NCI-H748 (cell line): ENCODE data around the gene NBAS.
"Not testable (repeated sequence)": the region's sequence is repeated elsewhere in the genome, so short reads cannot be mapped to it uniquely, and the experiment has no call there.

Source experiments
- DNase-seq: peaks from one replicate; lab custom pipeline; 2025; ENCODE audit not compliant: unreplicated experiment; lab: John Stamatoyannopoulos, UW

The NBAS gene

DNA sequence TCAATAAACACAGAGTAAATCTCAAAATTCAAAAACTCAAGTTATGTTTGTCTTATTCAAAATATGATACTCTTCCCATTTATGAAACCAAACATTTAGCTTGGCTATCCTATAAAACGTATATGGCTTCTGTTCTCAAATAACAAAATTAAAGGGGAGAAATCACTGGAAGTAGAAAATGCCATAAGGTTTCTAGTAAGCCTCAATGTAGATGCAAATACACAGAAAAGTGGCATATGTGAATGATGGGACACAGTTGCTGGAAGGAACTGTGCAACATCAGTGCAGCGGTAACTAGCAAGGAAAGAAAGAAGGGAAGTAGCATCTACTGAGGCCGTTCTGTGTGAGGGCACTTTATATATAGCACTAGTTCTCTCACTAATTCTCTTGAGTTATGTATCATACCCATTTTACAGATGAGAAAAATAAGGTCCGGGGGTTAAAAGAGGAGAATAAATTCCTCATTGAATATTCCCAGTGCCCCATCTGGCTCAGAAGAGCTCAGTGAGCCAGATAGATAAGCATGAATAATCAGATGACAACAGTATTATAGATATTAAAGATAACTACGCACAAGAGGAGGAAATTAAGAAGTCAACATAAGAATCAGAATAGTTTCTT is 27.2 kb downstream of the NBAS start:
- no peak for DNase-seq

DNA sequence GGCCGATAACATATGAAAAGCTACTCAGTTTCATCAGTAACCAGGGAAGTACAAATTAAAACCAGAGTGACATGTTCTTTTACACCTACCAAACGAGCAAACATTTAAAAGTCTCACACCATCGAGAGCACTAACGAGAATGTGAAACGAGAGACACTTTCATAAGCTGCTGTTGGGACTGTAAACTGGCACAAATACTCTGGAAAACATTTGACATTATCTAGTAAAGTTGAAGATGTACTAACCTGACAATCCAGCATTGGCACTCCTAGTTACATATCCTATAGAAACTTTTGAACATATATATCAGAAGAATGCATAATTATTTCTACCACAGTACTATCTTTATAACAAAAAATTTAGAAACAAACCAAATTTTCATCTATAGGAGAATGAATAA is 28.1 kb downstream of the NBAS start:
- no peak for DNase-seq

GRCh38 chr2:15531095-15531854 is 29.9 kb downstream of the NBAS start:
- DNase-seq = no peak

GRCh38 chr2:15527074-15527739 is 33.9 kb downstream of the NBAS start:
- peak; percentile 13 for DNase-seq

DNA sequence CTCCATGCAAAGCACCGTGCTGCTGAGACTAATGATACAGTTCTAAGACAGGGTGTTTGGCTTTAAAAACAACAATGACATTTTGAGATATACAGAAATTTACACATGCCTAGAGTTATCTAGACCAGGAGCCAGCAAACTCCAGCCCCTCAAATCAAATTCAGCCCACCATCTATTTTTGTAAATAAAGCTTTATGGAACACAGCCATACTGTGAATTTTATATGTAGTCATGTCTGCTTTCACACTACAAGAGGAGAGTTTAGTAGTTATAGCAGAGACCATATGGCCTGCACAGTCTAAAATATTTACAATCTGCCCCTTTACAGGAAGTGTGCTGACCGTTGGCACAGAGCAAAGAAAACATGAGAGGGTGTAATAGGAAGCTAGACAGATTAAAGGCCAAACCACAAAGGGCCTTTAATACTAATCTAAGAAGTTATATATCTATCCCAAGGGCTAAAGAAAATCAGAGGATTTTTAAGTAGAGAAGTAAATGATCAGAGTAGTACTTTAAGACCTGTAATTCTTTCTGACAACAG is 39.4 kb downstream of the NBAS start:
- DNase-seq = no peak

- DNase-seq = no peak
Observed at GRCh38 chr2:15520346-15520745, 40.8 kb downstream of the NBAS start.

DNA sequence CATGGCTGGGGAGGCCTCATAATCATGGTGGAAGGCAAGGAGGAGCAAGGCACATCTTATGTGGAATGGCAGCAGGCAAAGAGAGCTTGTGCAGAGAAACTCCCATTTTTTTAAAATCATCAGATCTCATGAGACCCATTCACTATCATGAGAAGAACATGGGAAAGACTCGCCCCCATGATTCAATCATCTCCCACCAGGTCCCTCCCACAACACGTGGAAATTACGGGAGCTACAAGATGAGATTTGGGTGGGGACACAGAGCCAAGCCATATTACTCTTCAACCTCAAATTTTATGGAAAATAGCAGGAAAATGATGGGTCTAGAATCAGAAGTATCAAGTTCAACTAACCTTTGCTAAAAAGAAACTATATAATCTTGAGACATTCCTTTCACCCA is 42.4 kb downstream of the NBAS start:
- not testable (repeated sequence) for DNase-seq

GRCh38 chr2:15517793-15518192 is 43.3 kb downstream of the NBAS start:
- DNase-seq = no peak

DNA sequence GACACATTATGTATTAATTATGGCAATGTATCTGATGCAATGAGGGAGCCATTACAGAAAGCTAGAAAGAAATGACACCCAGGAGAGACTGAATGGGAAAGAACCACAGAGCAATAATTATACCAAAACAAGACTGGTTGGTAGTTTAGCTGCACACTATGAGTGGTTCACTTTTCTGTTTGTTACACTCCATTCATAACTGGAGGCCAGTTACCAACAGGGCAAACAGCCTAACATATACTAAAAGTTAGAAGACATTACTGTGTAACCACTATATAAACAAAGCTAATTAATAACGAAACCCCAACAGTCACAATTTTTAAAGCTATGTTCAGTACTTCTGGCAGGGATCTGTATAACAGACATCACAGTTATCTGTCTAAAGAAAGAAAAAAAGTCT is 49.4 kb downstream of the NBAS start:
- no peak for DNase-seq

DNA sequence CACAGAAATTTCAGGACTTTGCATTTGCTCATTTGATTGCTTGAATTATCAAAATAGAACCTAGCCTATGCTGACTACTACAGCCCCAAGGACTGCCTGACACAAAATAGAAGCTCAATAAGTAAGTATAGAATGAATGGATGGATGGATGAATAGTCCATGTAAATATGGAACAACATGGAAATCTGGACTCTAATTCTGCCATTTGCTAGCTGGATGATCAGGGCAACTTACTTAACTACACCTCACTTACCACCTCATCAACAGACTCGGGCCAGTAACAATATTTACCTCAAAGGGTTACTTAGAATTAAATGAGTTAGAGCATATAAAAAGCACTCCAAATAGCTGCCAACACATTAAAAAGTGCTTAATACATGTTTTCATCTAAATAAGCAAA is 50.6 kb downstream of the NBAS start:
- no peak for DNase-seq

DNA sequence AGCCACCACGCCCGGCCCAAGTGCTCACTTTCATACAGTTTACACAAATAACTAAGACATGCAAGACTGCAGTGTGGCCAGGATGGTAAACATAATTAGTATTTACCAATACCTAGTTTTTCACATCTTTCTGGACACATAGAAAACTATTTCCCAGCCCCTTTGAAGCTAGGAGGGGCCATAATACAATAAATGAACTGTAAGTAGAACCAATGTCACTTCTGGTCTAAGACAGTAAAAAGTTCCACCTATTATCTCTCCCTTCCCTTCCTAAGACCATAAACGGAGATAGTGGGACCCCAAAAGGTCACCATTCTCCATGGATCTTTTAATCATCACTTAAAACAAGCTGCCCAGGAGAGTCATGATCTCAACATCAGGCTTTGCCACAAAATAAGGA is 51.0 kb downstream of the NBAS start:
- DNase-seq = no peak

DNA sequence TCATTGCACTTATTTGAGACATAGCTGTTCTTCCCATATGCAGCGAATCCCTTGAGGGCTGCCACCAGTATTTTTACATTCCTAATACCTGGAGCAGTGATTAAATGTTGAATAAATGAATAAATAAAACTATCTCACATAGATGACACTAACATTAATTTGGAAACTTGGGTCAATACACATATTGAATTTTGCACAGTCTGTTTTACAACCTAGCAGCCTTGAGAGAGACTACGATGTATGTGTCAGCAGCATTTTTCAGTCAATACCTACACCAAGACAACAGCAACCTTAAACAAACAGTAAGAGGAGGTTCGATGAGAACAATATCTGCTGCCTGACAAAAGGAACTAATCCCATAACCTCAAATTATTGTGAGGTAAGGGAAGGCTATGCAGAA is 53.4 kb downstream of the NBAS start:
- no peak for DNase-seq

- DNase-seq = no peak
Observed at GRCh38 chr2:15507061-15507460, 54.1 kb downstream of the NBAS start.

GRCh38 chr2:15506229-15506819 is 54.8 kb downstream of the NBAS start:
- no peak for DNase-seq

DNA sequence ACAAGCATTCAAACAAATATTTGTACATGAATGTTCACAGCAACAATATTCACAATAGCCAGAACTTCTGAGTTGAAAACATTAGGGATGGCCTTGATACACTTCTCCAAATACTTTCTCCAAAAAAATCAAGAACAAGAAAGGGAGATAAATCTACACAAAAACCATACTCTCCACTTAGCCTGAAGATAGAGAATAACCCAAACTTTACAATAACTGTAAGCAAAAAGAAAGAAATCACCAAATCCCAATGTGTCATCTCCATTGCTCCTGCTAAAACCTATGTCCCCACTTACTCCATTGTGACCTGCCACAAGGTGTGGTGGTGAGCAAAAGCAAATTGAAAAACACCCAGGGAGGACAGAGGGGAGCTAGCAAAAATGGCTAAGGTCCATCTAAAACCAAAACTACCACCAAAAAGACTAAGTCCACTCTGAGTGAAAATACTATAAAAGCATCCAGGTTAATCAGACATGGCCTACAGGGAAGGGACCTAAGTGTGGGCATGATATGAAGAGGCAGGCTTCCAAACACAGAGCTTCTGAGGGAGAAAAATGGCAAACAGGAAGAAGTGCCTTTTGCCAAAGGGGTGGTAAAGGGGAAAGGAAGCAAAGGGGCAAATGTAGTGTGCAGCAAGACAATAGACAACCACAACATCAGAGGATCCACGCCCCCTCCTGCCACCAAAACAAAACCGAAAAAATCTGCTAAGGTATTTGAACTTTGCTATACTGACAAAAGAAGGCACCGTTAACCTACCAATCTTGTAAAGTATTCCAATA is 56.1 kb downstream of the NBAS start:
- DNase-seq = no peak

GRCh38 chr2:15499251-15499650 is 61.9 kb downstream of the NBAS start:
- DNase-seq = not testable (repeated sequence)

DNA sequence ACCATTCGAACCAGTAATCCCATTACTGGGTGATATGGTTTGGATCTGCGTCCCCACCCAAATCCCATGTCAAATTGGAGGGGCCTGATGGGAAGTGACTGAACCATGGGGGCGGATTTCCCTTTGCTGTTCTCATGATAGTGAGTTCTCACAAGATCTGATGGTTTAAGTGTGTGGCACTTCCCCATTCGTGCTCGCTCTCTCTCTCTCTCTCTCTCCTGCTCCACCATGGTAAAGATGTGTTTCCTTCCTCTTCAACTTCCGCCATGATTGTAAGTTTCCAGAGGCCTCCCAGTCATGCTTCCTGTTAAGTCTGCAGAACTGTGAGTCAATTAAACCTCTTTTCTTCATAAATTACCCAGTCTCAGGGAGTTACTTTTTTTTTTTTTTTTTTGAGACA is 62.6 kb downstream of the NBAS start:
- DNase-seq = no peak

DNA sequence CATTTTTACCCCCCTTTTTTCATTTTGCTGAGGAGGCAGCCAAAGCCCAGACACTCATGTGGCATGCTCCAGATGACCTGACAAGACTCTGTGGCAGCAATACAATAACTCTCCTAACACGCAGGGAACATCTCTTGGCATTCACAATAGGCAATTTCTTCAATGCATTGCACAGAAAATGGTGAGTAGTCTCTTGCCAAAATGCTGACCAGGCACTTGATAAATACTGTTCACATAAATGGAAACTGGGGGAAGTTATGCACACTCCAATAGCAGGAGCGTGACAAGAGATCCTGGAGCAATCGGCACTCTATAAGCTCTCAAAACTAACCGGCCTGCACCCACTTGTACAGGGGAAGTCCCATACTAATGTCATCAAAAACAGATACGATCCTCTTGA is 66.3 kb downstream of the NBAS start:
- no peak for DNase-seq

DNA sequence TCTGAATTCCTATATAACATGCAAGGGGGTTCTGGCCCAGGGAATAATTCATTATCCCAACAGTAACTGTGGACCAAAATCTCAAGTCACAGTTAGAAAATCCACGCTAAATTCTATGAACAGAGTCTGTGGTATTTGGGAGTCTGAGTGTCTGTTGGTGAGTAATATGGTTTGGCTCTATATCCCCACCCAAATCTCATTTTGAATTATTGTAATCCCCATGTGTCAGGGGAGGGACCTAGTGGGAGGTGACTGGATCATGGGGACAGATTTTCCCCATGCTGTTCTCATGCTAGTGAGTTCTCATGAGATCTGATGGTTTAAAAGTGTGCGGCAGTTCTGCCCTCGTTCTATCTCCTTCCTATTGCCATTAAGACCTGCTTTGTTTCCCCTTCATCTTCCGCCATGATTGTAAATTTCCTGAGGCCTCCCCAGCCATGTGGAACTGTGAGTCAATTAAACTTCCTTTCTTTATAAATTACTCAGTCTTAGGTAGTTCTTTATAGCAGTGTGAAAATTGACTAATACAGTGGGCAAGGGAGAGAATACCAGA is 68.3 kb downstream of the NBAS start:
- no peak for DNase-seq

DNA sequence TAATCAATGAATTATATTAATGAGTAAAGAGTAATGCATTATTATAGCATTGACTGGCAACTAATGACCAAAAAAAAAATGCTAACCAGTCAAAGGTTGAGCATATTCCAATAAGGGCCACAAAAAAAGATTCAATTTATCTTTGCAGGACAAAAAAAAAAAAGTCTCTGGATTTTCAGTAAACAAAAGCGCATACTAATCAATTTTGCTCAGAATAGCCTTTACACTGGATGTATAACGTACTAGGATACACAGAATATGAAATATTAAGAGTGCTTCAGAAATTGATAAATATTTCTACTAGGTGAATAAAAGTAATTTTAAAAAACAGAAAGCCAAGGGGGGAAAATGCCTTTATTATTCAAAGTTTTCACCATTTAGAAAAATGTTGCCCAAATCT is 74.4 kb downstream of the NBAS start:
- DNase-seq = no peak

DNA sequence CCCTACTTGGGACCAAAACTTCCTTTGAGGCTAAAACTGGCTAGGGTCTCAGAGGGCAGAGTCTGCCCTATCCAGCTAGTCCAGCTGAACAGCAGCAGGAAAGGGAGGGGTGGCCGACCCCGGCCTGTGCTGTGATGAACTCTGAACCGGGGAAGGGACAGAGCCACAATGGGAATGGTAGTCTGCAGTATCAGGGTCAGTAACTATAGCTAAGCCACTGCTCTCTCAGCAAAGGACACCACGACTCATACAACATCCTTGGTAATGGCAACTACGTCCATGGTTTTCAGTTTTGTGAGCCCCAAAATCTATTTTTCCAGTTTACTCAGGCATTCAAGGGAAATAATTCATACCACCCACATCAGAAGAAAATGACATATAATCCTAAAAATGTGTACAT is 75.2 kb downstream of the NBAS start:
- DNase-seq = no peak
